ENCODE results near the gene ENGASE.

ENGASE gene

DNA sequence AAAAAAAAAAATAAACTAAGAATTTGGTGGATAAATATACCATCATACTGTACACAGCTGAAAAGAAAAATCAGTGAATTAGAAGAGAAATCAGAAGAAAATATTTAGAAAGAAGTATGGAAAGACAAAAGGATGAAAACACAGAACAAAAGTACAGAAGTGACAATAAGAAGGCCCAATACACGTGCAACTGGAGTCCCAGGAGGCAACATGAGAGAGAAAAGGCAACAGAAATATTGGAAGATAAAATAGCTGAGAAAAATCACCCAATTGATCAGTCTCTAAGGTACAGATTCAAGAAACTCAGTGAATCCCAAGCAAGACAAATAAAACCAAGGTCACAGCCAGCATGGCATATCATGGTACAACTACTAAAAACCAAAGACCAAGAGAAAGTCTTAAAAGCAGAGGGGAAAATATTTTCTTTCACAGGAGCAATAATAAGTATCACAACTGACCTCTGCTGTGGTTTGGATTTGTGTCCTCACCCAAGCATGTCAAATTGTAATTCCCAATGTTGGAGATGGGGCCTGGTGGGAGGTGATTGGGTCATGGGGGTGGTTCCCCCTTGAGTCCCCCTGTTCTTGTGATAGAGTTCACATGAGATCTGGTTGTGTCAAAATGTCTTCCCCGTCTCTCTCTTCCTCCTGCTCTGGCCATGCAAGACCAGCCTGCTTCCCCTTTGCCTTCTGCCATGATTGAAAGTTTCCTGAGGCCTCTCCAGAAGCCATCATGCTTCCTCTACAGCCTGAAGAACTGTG, 20.2 kb upstream of the ENGASE start:
- DNase-seq (ENCODE audit: insufficient read length, low spot score) = no peak
- FAIRE-seq = no peak
- TF ChIP-seq CTCF (IDR thresholded peaks at IDR 0.05; ENCODE audit: insufficient read depth, missing control alignments) = no peak

GRCh38 chr17:79055197-79055596, 19.4 kb upstream of the ENGASE start:
- no peak for FAIRE-seq
- TF ChIP-seq CTCF (IDR thresholded peaks at IDR 0.05; ENCODE audit: insufficient read depth, missing control alignments) = no peak
- no peak for DNase-seq (ENCODE audit: insufficient read length, low spot score)

GRCh38 chr17:79057737-79058385, 16.8 kb upstream of the ENGASE start:
- no peak for DNase-seq (ENCODE audit: insufficient read length, low spot score)
- no peak for FAIRE-seq
- no peak for TF ChIP-seq CTCF (IDR thresholded peaks at IDR 0.05; ENCODE audit: insufficient read depth, missing control alignments)

GRCh38 chr17:79062691-79063090, 11.9 kb upstream of the ENGASE start:
- no peak for TF ChIP-seq CTCF (IDR thresholded peaks at IDR 0.05; ENCODE audit: insufficient read depth, missing control alignments)
- DNase-seq (ENCODE audit: insufficient read length, low spot score) = no peak

GRCh38 chr17:79064026-79064425, 10.6 kb upstream of the ENGASE start:
- FAIRE-seq (no peak), DNase-seq (ENCODE audit: insufficient read length, low spot score) (no peak)
- TF ChIP-seq CTCF (IDR thresholded peaks at IDR 0.05; ENCODE audit: insufficient read depth, missing control alignments) = no peak

More at GRCh38 chr17:79062691-79063090, 11.9 kb upstream of the ENGASE start:
- no peak for FAIRE-seq

DNA sequence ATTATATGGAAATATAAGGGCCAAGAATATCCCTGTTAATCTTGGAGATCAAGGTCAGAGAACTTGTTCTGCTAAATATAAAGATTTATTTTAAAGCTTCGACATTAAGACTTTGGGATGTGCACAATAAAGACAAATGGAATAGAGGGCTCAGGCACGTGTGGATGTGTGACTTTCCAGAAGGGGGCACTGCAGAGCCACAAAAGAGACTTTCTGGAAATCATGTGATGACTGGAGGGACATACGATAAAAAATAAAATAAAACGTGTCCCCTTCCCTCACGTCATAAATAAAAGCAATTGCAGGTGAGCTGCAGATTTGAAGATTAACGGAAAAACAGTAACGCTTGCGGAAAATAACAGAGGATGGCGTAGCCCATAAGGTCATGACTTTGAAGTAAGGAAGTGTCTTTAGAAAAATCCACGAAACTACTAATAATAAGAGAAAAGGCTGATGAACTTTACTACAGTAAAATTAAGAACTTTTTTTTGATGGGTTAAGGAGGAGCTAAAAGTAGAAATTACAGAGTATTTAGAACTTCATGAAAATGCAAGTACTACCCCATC, 9.4 kb upstream of the ENGASE start:
- FAIRE-seq = no peak
- peak; percentile 19 for DNase-seq (ENCODE audit: insufficient read length, low spot score)
- peak; percentile 84 for TF ChIP-seq CTCF (IDR thresholded peaks at IDR 0.05; ENCODE audit: insufficient read depth, missing control alignments)

GRCh38 chr17:79066963-79067362, 7.7 kb upstream of the ENGASE start:
- no peak for TF ChIP-seq CTCF (IDR thresholded peaks at IDR 0.05; ENCODE audit: insufficient read depth, missing control alignments)

More at GRCh38 chr17:79066963-79067362, 7.7 kb upstream of the ENGASE start:
- FAIRE-seq (no peak), DNase-seq (ENCODE audit: insufficient read length, low spot score) (no peak)

All from D721Med (cell line).